Ishikawa (cell line): ENCODE data around the gene PTP4A2.

ENCODE experiments used
- CEBPB ChIP-seq: IDR thresholded peaks from 2 replicates; pipeline ENCODE4 v1.6.1; 2012
- EGR1 ChIP-seq: IDR thresholded peaks from 2 replicates; pipeline ENCODE4 v1.6.1; 2012
- RAD21 ChIP-seq: IDR thresholded peaks from 2 replicates; pipeline ENCODE4 v1.6.1; 2012; ENCODE audit warnings: low read depth
- REST ChIP-seq: IDR thresholded peaks from 2 replicates; pipeline ENCODE4 v1.6.1; 2012; ENCODE audit warnings: low read depth, mild to moderate bottlenecking
- TAF1 ChIP-seq: IDR thresholded peaks from 2 replicates; pipeline ENCODE4 v1.6.1; 2012; ENCODE audit warnings: low read depth, mild to moderate bottlenecking
- TCF12 ChIP-seq: IDR thresholded peaks from 2 replicates; pipeline ENCODE4 v1.6.1; 2012; ENCODE audit warnings: low read depth
- YY1 ChIP-seq: IDR thresholded peaks from 2 replicates; pipeline ENCODE4 v1.6.1; 2012; ENCODE audit warnings: low read depth
- ZBTB7A ChIP-seq: IDR thresholded peaks from 2 replicates; pipeline ENCODE4 v1.6.1; 2012; ENCODE audit warnings: low read depth

- TF ChIP-seq ZBTB7A (no peak), YY1 (no peak), TAF1 (no peak), TCF12 (no peak), RAD21 (no peak), CEBPB (no peak), REST (no peak), EGR1 (no peak)
These were observed 6.3 kb upstream of the PTP4A2 start for GRCh38 chr1:31944205-31945089.
